ENCODE measurements around the gene MIA3. TPM values are rescaled to one million over a fixed set of nuclear protein-coding genes. Genes with fewer than 3 reads are reported as not detected.

The MIA3 gene
- total RNA-seq, 1 donor = 68.8 TPM

GRCh38 chr1:222634180-222635013, 16.5 kb downstream of the MIA3 start:
- Histone ChIP-seq H3K4me1 (ENCODE audit: insufficient read depth, low read length) (peaks cover 10% of the 10 kb centered on the region), H3K4me3 (ENCODE audit: insufficient read depth, low read length) (no peak overlapping the region), H3K4me2 (ENCODE audit: insufficient read depth, low read length) (no peak overlapping the region), H3K36me3 (ENCODE audit: insufficient read depth, low read length) (peaks cover 52% of the 10 kb centered on the region), H3K27me3 (ENCODE audit: insufficient read depth, low read length) (no peaks in the 10 kb centered on the region), H3K9me3 (ENCODE audit: low read depth, low read length) (no peaks in the 10 kb centered on the region), H3K79me2 (ENCODE audit: insufficient read depth, low read length) (peaks cover 3% of the 10 kb centered on the region), H3K27ac (ENCODE audit: low read depth, low read length) (peak overlapping the region; percentile 18), H4K20me1 (ENCODE audit: insufficient read depth, low read length) (no peaks in the 10 kb centered on the region), H2AFZ (ENCODE audit: low read length) (no peak overlapping the region)
- DNase-seq (ENCODE audit: insufficient read length, low spot score, missing footprints) = no peak
- peak; percentile 91 for TF ChIP-seq CTCF (IDR thresholded peaks at IDR 0.05; ENCODE audit: extremely low read depth, low read depth, low read length)

GRCh38 chr1:222641269-222641948, 23.5 kb downstream of the MIA3 start:
- no peak for DNase-seq (ENCODE audit: insufficient read length, low spot score, missing footprints)
- H3K36me3 ChIP-seq (ENCODE audit: insufficient read depth, low read length) = peaks cover 22% of the 10 kb centered on the region
- no peak overlapping the region for H3K4me3 ChIP-seq (ENCODE audit: insufficient read depth, low read length)
- H4K20me1 ChIP-seq (ENCODE audit: insufficient read depth, low read length) = no peaks in the 10 kb centered on the region
- H3K9me3 ChIP-seq (ENCODE audit: low read depth, low read length) = no peaks in the 10 kb centered on the region
- no peak overlapping the region for H3K27ac ChIP-seq (ENCODE audit: low read depth, low read length)
- H2AFZ ChIP-seq (ENCODE audit: low read length) = no peak overlapping the region
- H3K4me1 ChIP-seq (ENCODE audit: insufficient read depth, low read length) = peaks cover 22% of the 10 kb centered on the region
- H3K79me2 ChIP-seq (ENCODE audit: insufficient read depth, low read length) = peaks cover 20% of the 10 kb centered on the region
- no peaks in the 10 kb centered on the region for H3K27me3 ChIP-seq (ENCODE audit: insufficient read depth, low read length)
- no peak overlapping the region for H3K4me2 ChIP-seq (ENCODE audit: insufficient read depth, low read length)
- no peak for TF ChIP-seq CTCF (IDR thresholded peaks at IDR 0.05; ENCODE audit: extremely low read depth, low read depth, low read length)

GRCh38 chr1:222642468-222642867, 24.6 kb downstream of the MIA3 start:
- H3K36me3 ChIP-seq (ENCODE audit: insufficient read depth, low read length) = peaks cover 25% of the 10 kb centered on the region
- H3K4me3 ChIP-seq (ENCODE audit: insufficient read depth, low read length) = no peak overlapping the region
- H3K9me3 ChIP-seq (ENCODE audit: low read depth, low read length) = no peaks in the 10 kb centered on the region
- H2AFZ ChIP-seq (ENCODE audit: low read length) = no peak overlapping the region
- DNase-seq (ENCODE audit: insufficient read length, low spot score, missing footprints) = no peak
- TF ChIP-seq CTCF (IDR thresholded peaks at IDR 0.05; ENCODE audit: extremely low read depth, low read depth, low read length) = no peak
- no peaks in the 10 kb centered on the region for H3K27me3 ChIP-seq (ENCODE audit: insufficient read depth, low read length)
- no peaks in the 10 kb centered on the region for H4K20me1 ChIP-seq (ENCODE audit: insufficient read depth, low read length)
- no peak overlapping the region for H3K4me2 ChIP-seq (ENCODE audit: insufficient read depth, low read length)
- peaks cover 22% of the 10 kb centered on the region for H3K4me1 ChIP-seq (ENCODE audit: insufficient read depth, low read length)
- peak overlapping the region; percentile 15 for H3K27ac ChIP-seq (ENCODE audit: low read depth, low read length)
- peaks cover 24% of the 10 kb centered on the region for H3K79me2 ChIP-seq (ENCODE audit: insufficient read depth, low read length)

- Histone ChIP-seq H3K36me3 (ENCODE audit: insufficient read depth, low read length) (peaks cover 18% of the 10 kb centered on the region), H3K27ac (ENCODE audit: low read depth, low read length) (peak overlapping the region; percentile 93), H3K4me2 (ENCODE audit: insufficient read depth, low read length) (peak overlapping the region; percentile 94), H2AFZ (ENCODE audit: low read length) (peak overlapping the region; percentile 86), H3K79me2 (ENCODE audit: insufficient read depth, low read length) (peaks cover 24% of the 10 kb centered on the region), H3K4me1 (ENCODE audit: insufficient read depth, low read length) (peaks cover 22% of the 10 kb centered on the region), H3K4me3 (ENCODE audit: insufficient read depth, low read length) (peak overlapping the region; percentile 95), H4K20me1 (ENCODE audit: insufficient read depth, low read length) (no peaks in the 10 kb centered on the region), H3K27me3 (ENCODE audit: insufficient read depth, low read length) (no peaks in the 10 kb centered on the region), H3K9me3 (ENCODE audit: low read depth, low read length) (no peaks in the 10 kb centered on the region)
- no peak for DNase-seq (ENCODE audit: insufficient read length, low spot score, missing footprints)
- no peak for TF ChIP-seq CTCF (IDR thresholded peaks at IDR 0.05; ENCODE audit: extremely low read depth, low read depth, low read length)
Measured at GRCh38 chr1:222643606-222643937, 25.7 kb downstream of the MIA3 start.
